Mucosa of descending colon (tissue), 3 donors: ENCODE measurements around the gene FFAR2. TPM values are rescaled to one million over a fixed set of nuclear protein-coding genes. Genes with fewer than 3 reads are reported as not detected.

ENCODE experiments used
- ATAC-seq: fragments of 200-7000 bp; cut with Tn5 transposase; one replicate; pipeline ENCODE4 v1.9.1; 2020; ENCODE audit warnings: mild to moderate bottlenecking, moderate library complexity
- DNase-seq, 3 donors: peaks; one replicate each; pipeline ENCODE4 v3.0.0-alpha.2; 2020
- H3K36me3 ChIP-seq: fragments of 200-600 bp; one replicate; pipeline ENCODE4 v1.8.0; 2021; ENCODE audit warnings: low read depth, mild to moderate bottlenecking
- H3K4me1 ChIP-seq: fragments of 200-600 bp; one replicate; pipeline ENCODE4 v1.8.0; 2021; ENCODE audit warnings: low read depth, mild to moderate bottlenecking
- H3K4me3 ChIP-seq: fragments of 200-600 bp; one replicate; pipeline ENCODE4 v1.8.0; 2021; ENCODE audit warnings: mild to moderate bottlenecking
- H3K9me3 ChIP-seq: fragments of 200-600 bp; one replicate; pipeline ENCODE4 v1.8.0; 2021; ENCODE audit warnings: mild to moderate bottlenecking
- intact Hi-C, 2 donors: fragments of 100-400 bp; cut with DNase I in 1 of 2; cut with micrococcal nuclease in 1 of 2; formaldehyde crosslinking; loops; one replicate each; pipeline versions ENCODE4 v1.11.0 to v1.11.1; 2022; cut with DNase I, micrococcal nuclease
- total RNA-seq, 3 donors: library from RNA; stranded (reverse); fragmentation: NEBNext Ultra II Directional in 2 of 3; extraction: Animal tissue kit (Norgen Biotek cat#: 25700) in 2 of 3; gene quantifications; one replicate each; pipeline versions ENCODE4 v1.2.1 to v1.2.4, GENCODE V29; 2021 to 2023
- TF ChIP-seq, protein P1 (sequence below): fragments of 200-600 bp; IDR thresholded peaks from one replicate; pipeline ENCODE4 v1.8.0; 2022; ENCODE audit warnings: antibody characterized with exemption, mild to moderate bottlenecking
- donor health status: DM: no; HTN: no; CAD: no; lungs with moderate emphysema.
- donor health status: DM: no; HTN: no; CAD: no.
- donor health status: DM: no; HTN: yes; CAD: no.

The FFAR2 gene
- total RNA-seq, 3 donors from 2014 or later: 0.32 to 1.4 (median 0.32) TPM

DNA sequence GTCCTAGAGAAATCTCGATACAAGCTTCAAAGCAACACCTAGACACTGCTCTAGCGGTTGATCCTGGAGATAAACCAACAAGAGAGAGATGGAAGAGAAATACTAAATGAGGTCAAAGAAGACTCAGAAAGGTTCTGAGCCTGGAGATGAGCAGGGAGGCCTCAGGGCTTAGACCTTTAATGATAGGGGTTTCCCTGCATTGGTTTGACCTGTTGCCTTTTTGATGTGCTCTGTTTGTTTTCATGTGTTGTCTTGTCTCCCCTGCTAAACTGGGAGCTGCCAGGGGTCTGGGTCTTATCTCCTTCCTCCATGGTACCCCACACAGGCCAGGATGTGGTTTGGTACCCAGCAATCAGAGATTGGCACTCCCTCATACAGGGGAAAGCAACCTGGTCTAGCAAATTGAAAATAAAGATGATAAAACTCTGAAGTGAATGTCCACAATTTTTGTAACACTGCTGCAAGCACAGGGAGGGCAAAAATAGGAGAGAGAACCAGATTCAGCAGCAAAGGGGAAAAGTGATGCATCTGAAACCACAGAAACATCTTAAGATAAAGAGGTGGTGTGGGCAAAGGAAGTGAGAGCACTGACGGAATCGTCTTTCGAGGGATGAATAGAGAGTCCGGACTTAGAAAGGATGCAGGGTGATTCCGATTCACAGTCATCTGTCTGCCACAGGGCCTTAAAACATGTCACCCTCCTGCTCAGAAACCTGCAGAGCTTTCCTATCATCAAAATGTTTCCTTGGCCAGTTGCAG lies 3.5 kb downstream of the FFAR2 start:
- intact Hi-C loops: no loop called here
- TF ChIP-seq, protein P1, sequence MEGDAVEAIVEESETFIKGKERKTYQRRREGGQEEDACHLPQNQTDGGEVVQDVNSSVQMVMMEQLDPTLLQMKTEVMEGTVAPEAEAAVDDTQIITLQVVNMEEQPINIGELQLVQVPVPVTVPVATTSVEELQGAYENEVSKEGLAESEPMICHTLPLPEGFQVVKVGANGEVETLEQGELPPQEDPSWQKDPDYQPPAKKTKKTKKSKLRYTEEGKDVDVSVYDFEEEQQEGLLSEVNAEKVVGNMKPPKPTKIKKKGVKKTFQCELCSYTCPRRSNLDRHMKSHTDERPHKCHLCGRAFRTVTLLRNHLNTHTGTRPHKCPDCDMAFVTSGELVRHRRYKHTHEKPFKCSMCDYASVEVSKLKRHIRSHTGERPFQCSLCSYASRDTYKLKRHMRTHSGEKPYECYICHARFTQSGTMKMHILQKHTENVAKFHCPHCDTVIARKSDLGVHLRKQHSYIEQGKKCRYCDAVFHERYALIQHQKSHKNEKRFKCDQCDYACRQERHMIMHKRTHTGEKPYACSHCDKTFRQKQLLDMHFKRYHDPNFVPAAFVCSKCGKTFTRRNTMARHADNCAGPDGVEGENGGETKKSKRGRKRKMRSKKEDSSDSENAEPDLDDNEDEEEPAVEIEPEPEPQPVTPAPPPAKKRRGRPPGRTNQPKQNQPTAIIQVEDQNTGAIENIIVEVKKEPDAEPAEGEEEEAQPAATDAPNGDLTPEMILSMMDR: no peak
- Histone ChIP-seq H3K4me3 (no peak overlapping the region), H3K9me3 (no peaks in the 10 kb centered on the region), H3K36me3 (no peaks in the 10 kb centered on the region), H3K4me1 (no peaks in the 10 kb centered on the region)
- DNase-seq (no peak), ATAC-seq (no peak)

DNA sequence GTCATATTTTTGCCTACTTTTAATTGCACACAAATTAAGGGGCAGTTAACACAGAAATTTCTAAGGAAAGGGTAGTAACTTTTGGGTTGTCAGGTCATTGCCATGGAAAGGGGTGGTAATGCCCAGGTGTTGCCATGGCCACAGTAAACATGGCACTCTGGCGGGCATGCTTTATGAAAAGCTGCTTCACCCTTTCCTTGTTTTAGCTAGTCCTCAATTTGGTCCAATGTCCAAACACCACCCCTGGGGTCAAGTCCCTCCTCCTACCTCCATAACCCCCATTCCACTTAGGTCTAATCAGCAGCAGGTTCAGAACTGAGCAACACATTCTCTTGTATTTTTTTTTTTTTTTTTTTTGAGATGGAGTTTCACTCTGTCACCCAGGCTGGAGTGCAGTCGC lies 6.6 kb downstream of the FFAR2 start:
- DNase-seq (no peak), ATAC-seq (no peak)
- Histone ChIP-seq H3K36me3 (no peaks in the 10 kb centered on the region), H3K4me3 (no peak overlapping the region), H3K9me3 (no peaks in the 10 kb centered on the region), H3K4me1 (no peaks in the 10 kb centered on the region)
- intact Hi-C loops: no loop called here
- TF ChIP-seq, protein P1: no peak

DNA sequence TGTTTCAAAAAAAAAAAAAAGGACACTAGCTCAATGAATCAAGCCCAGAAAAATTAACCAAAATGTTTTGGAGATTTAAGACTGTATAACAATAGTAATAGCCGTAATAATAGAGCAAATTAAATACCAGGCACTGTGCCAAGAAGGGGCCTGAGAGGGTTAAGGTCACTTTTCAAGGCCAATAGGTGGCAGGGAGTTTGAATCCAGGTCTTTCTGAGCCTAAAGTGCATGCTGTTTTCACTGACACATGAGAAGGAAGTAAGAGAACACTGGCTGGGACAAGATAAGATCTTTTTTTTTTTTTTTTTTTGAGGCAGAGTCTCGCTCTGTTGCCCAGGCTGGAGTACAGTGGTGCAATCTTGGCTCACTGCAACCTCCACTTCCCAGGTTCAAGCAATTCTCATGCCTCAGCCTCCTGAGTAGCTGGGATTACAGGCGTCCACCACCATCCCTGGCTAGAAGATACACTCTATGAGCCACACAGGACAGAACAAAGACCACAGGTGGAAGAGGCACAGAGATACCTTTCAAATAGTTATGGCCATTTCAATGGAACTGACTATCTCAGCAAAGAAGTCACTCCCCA lies 7.7 kb downstream of the FFAR2 start:
- intact Hi-C loops: no loop called here
- Histone ChIP-seq H3K4me3 (no peak overlapping the region), H3K36me3 (no peaks in the 10 kb centered on the region), H3K4me1 (no peaks in the 10 kb centered on the region), H3K9me3 (no peaks in the 10 kb centered on the region)
- DNase-seq (no peak), ATAC-seq (no peak)
- TF ChIP-seq, protein P1: no peak

DNA sequence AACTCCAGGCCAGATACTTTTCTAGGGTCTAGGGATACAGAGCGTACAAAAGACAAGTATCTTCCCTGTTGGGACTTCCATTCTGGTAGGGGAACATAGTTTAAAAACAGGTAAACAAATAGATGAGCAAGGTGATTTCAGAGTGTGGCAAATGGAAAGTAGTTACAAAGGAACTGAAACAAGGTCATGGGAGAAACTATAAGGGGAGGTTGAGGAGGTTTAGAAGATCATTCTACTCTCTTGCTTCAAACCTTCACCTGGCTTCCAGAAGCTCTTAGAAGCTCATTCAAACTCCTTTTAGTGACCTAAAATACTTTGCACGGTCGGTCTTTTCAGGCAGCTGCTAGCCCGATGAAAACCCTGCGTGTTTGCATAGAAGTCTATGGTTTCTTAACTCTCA lies 9.1 kb downstream of the FFAR2 start:
- Histone ChIP-seq H3K4me1 (no peaks in the 10 kb centered on the region), H3K36me3 (no peaks in the 10 kb centered on the region), H3K4me3 (no peak overlapping the region), H3K9me3 (no peaks in the 10 kb centered on the region)
- TF ChIP-seq, protein P1: no peak
- ATAC-seq (no peak), DNase-seq (no peak)
- intact Hi-C loops: no loop called here

DNA sequence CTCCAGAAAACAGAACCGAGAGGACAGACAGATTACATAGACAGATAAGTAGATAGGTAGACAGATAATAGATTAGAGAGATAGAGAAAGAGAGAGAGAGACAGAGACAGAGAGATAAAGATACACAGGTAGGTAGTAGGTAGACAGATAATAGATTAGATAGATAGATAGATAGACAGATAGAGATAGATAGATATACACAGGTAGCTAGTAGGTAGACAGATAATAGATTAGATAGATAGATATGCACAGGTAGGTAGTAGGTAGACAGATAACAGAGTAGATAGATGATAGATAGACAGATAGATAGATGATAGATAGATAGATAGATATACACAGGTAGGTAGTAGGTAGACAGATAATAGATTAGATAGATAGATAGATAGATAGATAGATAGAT lies 10.1 kb downstream of the FFAR2 start:
- intact Hi-C loops: no loop called here

More for the DNA sequence above, 10.1 kb downstream of the FFAR2 start:
- no peak overlapping the region for H3K4me3 ChIP-seq
- ATAC-seq (no peak), DNase-seq (no peak)
- H3K4me1 ChIP-seq: no peaks in the 10 kb centered on the region
- H3K36me3 ChIP-seq: no peaks in the 10 kb centered on the region
- TF ChIP-seq, protein P1: no peak
- H3K9me3 ChIP-seq: no peaks in the 10 kb centered on the region
